ENCODE results near the gene CROCC2. TPM values are rescaled to one million over a fixed set of nuclear protein-coding genes. Genes with fewer than 3 reads are reported as not detected.

Gene CROCC2
- total RNA-seq, 1 experiment from 2014 or later: not detected

- POLR2A ChIA-PET: no interaction called here
These were observed 66.7 kb downstream of the CROCC2 start for GRCh38 chr2:240972636-240973521.

GRCh38 chr2:240974771-240975572 lies 68.8 kb downstream of the CROCC2 start:
- Histone ChIP-seq H3K27ac (ENCODE audit: low read depth, low read length) (no peak overlapping the region), H3K36me3 (ENCODE audit: control insufficient read depth in 1 of 2, insufficient read depth in 2 of 2, low read length in 2 of 2) (no peaks in the 10 kb centered on the region), H3K27me3 (ENCODE audit: insufficient read depth, low read length) (peaks cover 10% of the 10 kb centered on the region), H3K4me1 (ENCODE audit: control insufficient read depth in 1 of 2, insufficient read depth in 2 of 2, low read length in 2 of 2) (no peaks in the 10 kb centered on the region), H3K9ac (ENCODE audit: low read length) (no peak overlapping the region), H3K4me3 (replicated peaks in 1 of 2; ENCODE audit: low read depth in 1 of 2, low read length in 2 of 2) (no peak overlapping the region), H3K79me2 (ENCODE audit: insufficient read depth, low read length) (no peaks in the 10 kb centered on the region), H2AFZ (ENCODE audit: low read depth, low read length, poor library complexity, severe bottlenecking) (no peak overlapping the region), H3K4me2 (ENCODE audit: low read length) (no peak overlapping the region), H3K9me2 (ENCODE audit: insufficient read depth) (no peaks in the 10 kb centered on the region), H4K20me1 (ENCODE audit: insufficient read depth) (no peaks in the 10 kb centered on the region), H3K9me3 (ENCODE audit: control insufficient read depth in 1 of 2, insufficient read depth in 1 of 2, low read depth in 1 of 2, low read length in 2 of 2) (no peaks in the 10 kb centered on the region)
- ChIA-PET POLR2A (no interaction called here), RAD21 (ENCODE audit: low non-redundant PET in 1 of 2, low total read pairs in 2 of 2, uncharacterized antibody in 2 of 2, unreplicated experiment in 2 of 2) (no interaction called here), CTCF (no interaction called here)
- no TSS peak for BruUV-seq (replicated peaks)
- intact Hi-C loops (cut with micrococcal nuclease): no loop called here
- no peak for ATAC-seq
- no peak for DNase-seq (ENCODE audit: low read depth, low spot score)
- TF ChIP-seq CEBPB (IDR thresholded peaks at IDR 0.05; ENCODE audit: low read depth) (no peak), ELF1 (IDR thresholded peaks at IDR 0.05; ENCODE audit: borderline replicate concordance, low read depth) (no peak), EZH2 (IDR thresholded peaks at IDR 0.05) (no peak), YY1 (IDR thresholded peaks at IDR 0.05; ENCODE audit: extremely low read depth, insufficient replicate concordance, low read depth, low read length) (no peak), EGR1 (IDR thresholded peaks at IDR 0.05; ENCODE audit: low read depth) (no peak), POLR2AphosphoS5 (IDR thresholded peaks at IDR 0.05; ENCODE audit: low read depth, low read length) (no peak), CTCF (IDR thresholded peaks at IDR 0.05 in 2 of 3, conservative IDR thresholded peaks at IDR 0.05 in 1 of 3; ENCODE audit: borderline replicate concordance in 1 of 3, insufficient read depth in 1 of 3, low read depth in 2 of 3, low read length in 2 of 3) (no peak), ATF3 (IDR thresholded peaks at IDR 0.05) (no peak), POLR2A (IDR thresholded peaks at IDR 0.05; ENCODE audit: borderline replicate concordance, extremely low read depth, insufficient read depth, insufficient read length) (no peak), EZH2phosphoT487 (IDR thresholded peaks at IDR 0.05; ENCODE audit: borderline replicate concordance) (no peak), ZNF274 (IDR thresholded peaks at IDR 0.05; ENCODE audit: low read depth, low read length) (no peak)

More at GRCh38 chr2:240972636-240973521, 66.7 kb downstream of the CROCC2 start:
- Histone ChIP-seq H4K20me1 (ENCODE audit: insufficient read depth) (no peaks in the 10 kb centered on the region), H3K9ac (ENCODE audit: low read length) (no peak overlapping the region), H3K27ac (ENCODE audit: low read depth, low read length) (no peak overlapping the region), H3K4me3 (replicated peaks in 1 of 2; ENCODE audit: low read depth in 1 of 2, low read length in 2 of 2) (no peak overlapping the region), H3K27me3 (ENCODE audit: insufficient read depth, low read length) (peaks cover 10% of the 10 kb centered on the region), H3K4me1 (ENCODE audit: control insufficient read depth in 1 of 2, insufficient read depth in 2 of 2, low read length in 2 of 2) (no peaks in the 10 kb centered on the region), H2AFZ (ENCODE audit: low read depth, low read length, poor library complexity, severe bottlenecking) (no peak overlapping the region), H3K79me2 (ENCODE audit: insufficient read depth, low read length) (no peaks in the 10 kb centered on the region), H3K9me2 (ENCODE audit: insufficient read depth) (no peaks in the 10 kb centered on the region), H3K36me3 (ENCODE audit: control insufficient read depth in 1 of 2, insufficient read depth in 2 of 2, low read length in 2 of 2) (no peaks in the 10 kb centered on the region), H3K9me3 (ENCODE audit: control insufficient read depth in 1 of 2, insufficient read depth in 1 of 2, low read depth in 1 of 2, low read length in 2 of 2) (no peaks in the 10 kb centered on the region), H3K4me2 (ENCODE audit: low read length) (no peak overlapping the region)
- ChIA-PET RAD21 (ENCODE audit: low non-redundant PET in 1 of 2, low total read pairs in 2 of 2, uncharacterized antibody in 2 of 2, unreplicated experiment in 2 of 2) (no interaction called here), CTCF (interaction anchor here (2.1 kb wide), 1 partner anchor 11 kb away, joined by 8 read pairs; no protein-coding TSS in a partner anchor)
- ATAC-seq: no peak
- TF ChIP-seq, protein P1, sequence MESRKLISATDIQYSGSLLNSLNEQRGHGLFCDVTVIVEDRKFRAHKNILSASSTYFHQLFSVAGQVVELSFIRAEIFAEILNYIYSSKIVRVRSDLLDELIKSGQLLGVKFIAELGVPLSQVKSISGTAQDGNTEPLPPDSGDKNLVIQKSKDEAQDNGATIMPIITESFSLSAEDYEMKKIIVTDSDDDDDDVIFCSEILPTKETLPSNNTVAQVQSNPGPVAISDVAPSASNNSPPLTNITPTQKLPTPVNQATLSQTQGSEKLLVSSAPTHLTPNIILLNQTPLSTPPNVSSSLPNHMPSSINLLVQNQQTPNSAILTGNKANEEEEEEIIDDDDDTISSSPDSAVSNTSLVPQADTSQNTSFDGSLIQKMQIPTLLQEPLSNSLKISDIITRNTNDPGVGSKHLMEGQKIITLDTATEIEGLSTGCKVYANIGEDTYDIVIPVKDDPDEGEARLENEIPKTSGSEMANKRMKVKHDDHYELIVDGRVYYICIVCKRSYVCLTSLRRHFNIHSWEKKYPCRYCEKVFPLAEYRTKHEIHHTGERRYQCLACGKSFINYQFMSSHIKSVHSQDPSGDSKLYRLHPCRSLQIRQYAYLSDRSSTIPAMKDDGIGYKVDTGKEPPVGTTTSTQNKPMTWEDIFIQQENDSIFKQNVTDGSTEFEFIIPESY (IDR thresholded peaks at IDR 0.05; ENCODE audit: extremely low read depth, insufficient replicate concordance, low read length): no peak
- no peak for TF ChIP-seq EGR1 (IDR thresholded peaks at IDR 0.05; ENCODE audit: low read depth)
- BruUV-seq (replicated peaks): no TSS peak
- no peak for DNase-seq (ENCODE audit: low read depth, low spot score)
- intact Hi-C loops (cut with micrococcal nuclease): no loop called here
